Midbrain (tissue), 1 donor: ENCODE data around the gene HDAC7.

Source experiments
- DNase-seq: peaks from one replicate; lab custom pipeline; 2025; lab: John Stamatoyannopoulos, UW

HDAC7 gene

GRCh38 chr12:47819896-47820630 lies at the start of gene HDAC7:
TSS of gene HDAC7 (minus strand) at chr12:47819903. CDS start at chr12:47819785, 118 bp downstream.
- DNase-seq, result peak; percentile 65

- no peak for DNase-seq
Measured at GRCh38 chr12:47868552-47869031, 48.9 kb upstream of the HDAC7 start.

GRCh38 chr12:47868041-47868440 lies 48.3 kb upstream of the HDAC7 start:
- DNase-seq, result no peak

DNA sequence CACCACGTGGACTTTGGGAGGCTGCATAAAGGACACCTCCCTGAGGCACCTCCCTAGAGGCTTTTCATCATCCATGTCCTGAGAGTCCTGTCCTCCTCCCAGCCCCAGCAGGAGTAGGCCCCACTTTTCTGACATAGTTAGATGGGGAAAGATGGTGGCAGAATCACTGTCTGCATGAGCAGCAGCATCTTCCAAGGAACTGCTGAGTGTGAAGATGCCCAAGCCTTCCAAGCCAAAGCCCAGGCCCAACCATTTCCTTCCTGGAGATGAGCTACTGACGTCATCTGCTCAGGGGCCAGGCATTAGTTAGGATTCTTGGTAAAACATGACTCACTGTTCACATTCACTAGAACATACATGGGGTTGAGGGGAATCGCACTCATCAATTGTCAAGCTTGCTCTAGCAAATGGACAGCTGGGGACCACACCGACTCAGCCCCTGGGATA lies 47.8 kb upstream of the HDAC7 start:
- DNase-seq, result no peak

DNA sequence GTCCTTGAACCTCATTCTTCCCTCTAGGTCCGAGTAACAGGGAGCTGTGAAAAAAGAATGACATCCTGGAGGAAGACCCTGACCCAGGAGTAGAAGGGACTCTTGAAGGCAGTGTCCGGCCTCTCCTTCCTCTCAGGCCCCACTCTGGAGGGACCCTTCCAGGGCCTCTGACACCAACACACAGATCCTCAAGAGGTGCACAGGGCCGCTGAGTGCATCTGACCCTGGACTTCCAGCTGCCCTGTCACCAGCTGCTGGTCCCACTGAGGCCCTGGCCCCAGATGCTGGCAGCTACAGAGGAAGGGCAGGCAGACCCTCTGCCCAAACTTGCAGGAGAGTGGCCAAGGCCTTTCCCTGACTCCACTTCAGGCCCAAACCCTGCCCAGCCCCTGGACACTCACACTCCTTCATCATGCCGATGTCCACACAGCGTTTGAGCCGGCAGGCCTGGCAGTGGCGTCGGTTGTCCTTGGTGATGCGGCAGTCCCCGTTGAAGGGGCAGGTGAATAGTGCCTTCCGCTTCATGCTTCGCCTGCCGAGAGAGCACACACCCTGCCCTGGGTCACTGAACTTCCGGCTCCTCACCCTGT lies 45.0 kb upstream of the HDAC7 start:
- no peak for DNase-seq

DNA sequence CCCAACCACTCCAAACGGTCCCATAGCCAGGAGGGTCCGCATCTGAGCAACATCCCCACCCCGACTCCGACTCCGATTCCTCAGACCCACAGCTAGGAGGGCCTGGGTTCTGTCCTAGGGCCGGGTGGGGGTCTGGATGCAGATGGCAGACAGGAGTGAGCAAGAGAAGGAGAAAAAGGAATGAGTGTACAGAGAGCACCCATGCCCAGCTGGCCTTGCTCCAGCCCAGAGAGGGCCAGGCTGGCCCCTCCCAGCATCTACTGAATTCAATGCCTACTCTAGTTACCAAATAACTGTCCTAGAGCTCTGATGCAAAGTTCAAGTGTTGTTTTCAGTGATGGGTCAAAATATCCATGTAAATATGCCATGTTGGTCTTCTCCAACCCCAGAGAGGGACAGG lies 44.3 kb upstream of the HDAC7 start:
- no peak for DNase-seq

GRCh38 chr12:47863467-47863866 lies 43.8 kb upstream of the HDAC7 start:
- no peak for DNase-seq

DNA sequence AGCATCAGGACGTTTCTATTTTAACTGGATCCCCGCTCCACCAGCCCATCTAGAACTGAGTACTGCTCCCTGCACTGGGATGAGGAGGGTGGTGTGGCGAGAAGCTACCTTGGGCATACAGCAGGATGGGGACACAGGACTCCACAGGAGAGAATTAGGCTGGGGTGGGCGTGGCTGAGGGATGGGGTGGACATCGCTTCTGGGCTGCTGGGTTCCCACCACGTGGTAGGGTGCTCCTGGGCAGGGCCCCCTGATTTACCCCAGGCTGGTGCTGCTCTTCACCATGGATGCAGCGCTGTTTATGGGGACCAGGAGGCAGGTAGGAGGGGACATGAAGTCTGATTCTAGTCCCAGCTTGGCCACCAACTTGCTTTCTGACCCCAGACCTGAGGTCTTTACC lies 43.2 kb upstream of the HDAC7 start:
- no peak for DNase-seq

DNA sequence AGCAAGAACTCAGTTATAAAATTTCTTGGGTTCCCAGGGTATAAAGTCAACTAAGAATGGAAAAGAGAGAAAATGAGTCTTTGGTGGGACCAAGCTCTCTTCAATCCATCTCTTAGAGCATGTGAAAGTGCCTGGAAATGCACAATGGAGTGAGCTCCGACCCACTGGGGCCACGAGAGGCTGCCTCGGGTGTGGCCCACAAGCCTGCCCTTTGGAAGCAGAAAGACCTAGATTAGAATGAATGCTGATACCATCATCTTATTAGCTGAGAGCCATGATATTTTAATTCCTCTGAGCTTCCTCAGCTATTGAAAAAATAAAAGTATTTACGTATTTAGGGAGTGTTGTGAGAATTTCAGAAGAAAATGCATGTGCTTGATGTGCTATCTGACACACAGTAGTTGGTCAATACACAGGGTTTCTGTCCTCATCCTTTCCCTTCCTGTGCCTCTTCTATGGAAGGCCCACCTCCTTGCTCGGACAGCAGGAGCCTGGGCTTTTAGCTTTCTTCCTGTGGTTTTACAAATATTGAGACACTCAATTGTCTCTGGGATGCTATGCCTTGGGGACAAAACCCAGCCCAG lies 42.6 kb upstream of the HDAC7 start:
- DNase-seq, result no peak

DNA sequence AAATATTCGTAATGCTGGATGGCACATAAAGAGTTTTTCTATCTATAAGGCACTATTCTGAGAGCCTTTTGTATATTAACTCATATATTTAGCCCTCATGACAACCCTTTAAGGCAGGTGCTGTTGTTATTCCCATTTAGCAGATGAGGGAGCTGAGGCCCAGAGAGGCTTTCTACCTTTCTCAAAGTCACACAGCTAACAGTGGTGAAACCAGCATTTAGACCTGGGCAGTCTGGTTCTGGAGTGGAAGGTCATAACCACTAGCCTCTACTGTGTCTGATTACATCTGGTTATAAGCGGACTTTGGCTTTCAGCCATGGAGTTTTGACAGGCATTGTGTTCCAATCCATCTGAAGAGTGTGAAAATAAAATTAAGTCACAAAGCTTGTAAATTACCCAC lies 41.2 kb upstream of the HDAC7 start:
- DNase-seq, result no peak

GRCh38 chr12:47860279-47860841 lies 40.7 kb upstream of the HDAC7 start:
- DNase-seq, result no peak

- no peak for DNase-seq
Measured at GRCh38 chr12:47858511-47859266, 39.0 kb upstream of the HDAC7 start.

DNA sequence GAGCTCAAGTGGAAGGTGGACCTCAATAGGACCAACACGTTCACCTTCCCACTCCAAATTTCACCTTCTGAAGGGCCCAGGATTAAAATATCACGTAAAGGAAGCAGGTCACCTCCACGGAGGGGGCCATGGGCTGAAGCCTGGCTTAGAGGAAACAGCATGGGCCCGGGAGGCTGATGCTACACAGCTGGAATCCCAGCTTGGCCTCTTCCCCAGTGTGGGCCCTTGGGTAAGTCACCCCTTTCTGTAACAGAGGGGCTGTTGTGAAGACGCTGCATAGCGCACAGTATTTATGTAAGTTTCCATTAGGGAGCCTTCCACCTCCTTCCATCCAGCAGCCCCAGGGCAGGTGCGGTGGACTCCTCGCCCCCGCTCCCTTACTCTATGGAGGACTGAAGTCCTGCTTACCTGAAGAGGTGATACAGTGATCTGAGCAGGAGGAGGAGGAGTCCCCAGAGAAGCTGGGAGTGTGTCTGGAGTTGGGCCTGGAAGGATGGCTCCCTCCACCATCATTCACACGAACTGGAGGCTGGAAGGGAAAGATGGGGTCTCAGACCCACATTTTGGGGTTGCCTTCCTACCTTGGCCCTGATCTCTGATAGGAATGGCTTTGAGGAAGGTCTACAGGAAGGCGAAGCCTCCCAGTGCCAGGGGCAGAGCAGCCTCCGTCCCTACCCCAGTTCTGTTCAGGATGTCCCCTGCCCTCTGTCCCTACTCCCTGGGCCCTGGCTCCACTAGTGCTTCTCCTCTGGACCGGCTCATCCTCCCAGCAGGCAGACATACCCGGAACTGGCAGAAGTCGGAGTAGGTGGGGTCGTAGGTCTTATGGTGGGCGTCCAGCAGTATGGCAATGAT lies 37.2 kb upstream of the HDAC7 start:
- no peak for DNase-seq

DNA sequence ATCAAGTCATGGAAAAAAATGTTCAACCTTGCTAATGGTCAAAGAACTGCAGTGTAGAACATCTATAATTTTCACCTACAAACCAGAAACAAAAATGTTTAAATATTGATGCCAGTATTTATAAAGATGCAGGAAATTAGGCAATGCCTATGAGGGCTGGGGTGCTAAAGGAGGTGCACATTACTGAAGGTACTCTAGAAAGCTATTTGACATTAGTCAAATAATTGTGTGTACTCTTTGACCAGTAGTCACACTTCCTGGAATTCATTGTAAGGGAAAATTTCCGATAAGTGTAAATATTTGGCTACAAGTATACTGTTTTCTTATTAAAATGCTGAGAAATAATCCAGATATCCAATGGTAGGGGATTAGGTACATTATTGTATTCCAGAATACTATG lies 36.4 kb upstream of the HDAC7 start:
- DNase-seq, result no peak

DNA sequence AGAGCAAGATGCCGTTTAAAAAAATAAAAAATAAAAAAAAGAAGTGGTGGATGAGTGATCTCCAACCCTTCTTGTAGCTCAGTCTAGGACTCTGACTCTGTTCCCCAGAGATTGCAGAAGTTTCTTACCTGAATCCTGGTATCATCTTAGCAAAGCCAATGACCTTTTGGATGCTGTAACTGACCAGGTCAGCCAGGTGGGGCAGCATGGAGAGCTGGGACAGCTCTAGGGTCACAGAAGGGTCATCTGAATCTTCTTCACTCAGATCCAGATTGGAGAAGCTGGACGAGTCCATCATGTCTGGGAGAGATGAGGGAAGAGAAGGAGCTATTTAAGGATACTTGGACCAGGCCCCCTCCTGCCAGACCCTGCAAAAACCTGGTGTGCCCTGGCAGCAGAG lies 35.8 kb upstream of the HDAC7 start:
- DNase-seq, result no peak

DNA sequence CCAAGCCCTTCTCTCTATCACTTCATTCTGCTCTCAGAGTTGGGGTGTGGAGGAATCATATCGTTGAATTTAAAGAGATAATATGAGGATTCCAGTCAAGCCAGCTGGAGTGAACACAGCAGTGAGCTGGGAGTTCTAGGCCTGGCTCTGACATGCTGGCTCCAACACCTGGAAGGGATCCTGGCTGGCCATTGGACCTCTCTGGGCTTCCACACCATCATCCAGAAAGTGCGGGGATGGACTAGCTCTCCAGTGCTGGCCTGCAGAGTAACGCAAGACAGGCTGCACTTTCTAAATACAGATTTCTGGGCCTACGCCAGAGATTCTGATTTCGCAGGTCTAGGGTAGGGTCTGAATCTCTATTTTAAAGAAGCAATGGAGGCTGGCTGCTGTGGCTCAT lies 34.8 kb upstream of the HDAC7 start:
- DNase-seq, result no peak

DNA sequence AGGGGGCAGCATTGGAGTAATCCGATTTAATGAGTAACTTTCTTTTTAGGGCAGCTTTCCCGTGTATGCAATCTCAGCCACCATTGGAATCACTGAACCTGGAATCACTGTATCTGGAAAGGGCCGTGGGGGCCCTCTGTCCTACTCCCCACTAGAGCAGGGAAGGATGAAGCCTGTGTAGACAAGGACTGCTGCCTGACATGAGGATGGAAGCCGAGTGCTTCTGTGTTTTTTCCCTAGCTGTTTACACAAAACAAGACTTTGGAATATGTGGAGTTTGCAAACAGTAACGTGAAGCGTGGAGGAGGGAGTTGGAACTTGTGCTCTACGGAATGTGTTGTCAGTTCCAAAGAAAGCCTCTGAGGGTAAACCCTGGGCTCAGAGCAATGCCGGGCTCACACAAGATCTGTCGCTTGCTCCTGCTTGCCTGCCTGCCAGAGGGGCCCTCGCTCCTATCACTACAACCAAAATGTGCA lies 32.4 kb upstream of the HDAC7 start:
- DNase-seq, result no peak

- DNase-seq, result no peak
Measured at GRCh38 chr12:47851303-47851952, 31.7 kb upstream of the HDAC7 start.

- no peak for DNase-seq
Measured at GRCh38 chr12:47850153-47851084, 30.7 kb upstream of the HDAC7 start.
